Transverse colon (tissue), 4 donors: ENCODE results near the gene LHX3.

ENCODE experiments used
- CTCF ChIP-seq, 5 experiments: fragments of 200-600 bp in 3 of 5; fragments of 450-650 bp in 2 of 5; sonication (generic) in 3 of 5; IDR thresholded peaks; 1 replicate in 2 of 5; 2 replicates in 3 of 5; pipeline ENCODE4 v1.5.1; 2016 to 2017; ENCODE audit warnings: antibody characterized with exemption in 5 of 5, inconsistent platforms in 3 of 5, mild to moderate bottlenecking in 2 of 5, moderate library complexity in 1 of 5
- EP300 ChIP-seq: sonication (generic); formaldehyde crosslinking; IDR thresholded peaks from one replicate; pipeline ENCODE4 v1.6.1; 2017; ENCODE audit warnings: antibody characterized with exemption, low read depth
- POLR2A ChIP-seq: fragments of 450-650 bp; IDR thresholded peaks from one replicate; pipeline ENCODE4 v1.6.1; 2016; ENCODE audit warnings: antibody characterized with exemption, mild to moderate bottlenecking, moderate library complexity
- POLR2AphosphoS5 ChIP-seq, 3 donors: sonication (generic); formaldehyde crosslinking; IDR thresholded peaks; one replicate each; pipeline ENCODE4 v1.6.1; 2016; ENCODE audit warnings: antibody characterized with exemption in 3 of 3

- TF ChIP-seq CTCF (IDR thresholded peaks at IDR 0.05) (no peak), POLR2A (no peak), EP300 (no peak), POLR2AphosphoS5 (IDR thresholded peaks at IDR 0.05) (no peak)
Observed at GRCh38 chr9:136248951-136249876, 44.3 kb upstream of the LHX3 start.
